Loucy (cell line): Measurements from ENCODE around the gene GOLIM4.

Experiments used
- H2AFZ ChIP-seq: fragments of 200-600 bp; sonication (generic); 2 replicates; pipeline ENCODE4 v1.6.0; 2016; ENCODE audit warnings: antibody characterized with exemption, mild to moderate bottlenecking, low read length, moderate library complexity
- H3F3A ChIP-seq: fragments of 200-600 bp; 2 replicates; pipeline ENCODE4 v1.6.0; 2016; ENCODE audit warnings: antibody characterized with exemption, low read depth, mild to moderate bottlenecking
- H3K27me3 ChIP-seq: fragments of 200-600 bp; sonication (generic); 2 replicates; pipeline ENCODE4 v1.6.1; 2014; ENCODE audit warnings: low read length, mild to moderate bottlenecking; ENCODE audit not compliant: insufficient read depth, poor library complexity, severe bottlenecking
- H3K36me3 ChIP-seq: fragments of 200-600 bp; sonication (generic); 2 replicates; pipeline ENCODE4 v1.6.1; 2016; ENCODE audit warnings: low read length; ENCODE audit not compliant: insufficient read depth
- H3K4me1 ChIP-seq: fragments of 200-600 bp; sonication (generic); 2 replicates; pipeline ENCODE4 v1.5.1; 2014; ENCODE audit warnings: low read length, mild to moderate bottlenecking; ENCODE audit not compliant: insufficient read depth, poor library complexity, severe bottlenecking
- H3K4me2 ChIP-seq: fragments of 200-600 bp; sonication (generic); 2 replicates; pipeline ENCODE4 v1.6.0; 2014; ENCODE audit warnings: antibody characterized with exemption, low read length, low read depth, mild to moderate bottlenecking; ENCODE audit not compliant: poor library complexity, severe bottlenecking
- H3K4me3 ChIP-seq: fragments of 200-600 bp; sonication (generic); 2 replicates; pipeline ENCODE4 v1.5.1; 2014; ENCODE audit warnings: low read length, mild to moderate bottlenecking, mixed read lengths; ENCODE audit not compliant: poor library complexity, severe bottlenecking
- H3K79me2 ChIP-seq: fragments of 200-600 bp; sonication (generic); 2 replicates; pipeline ENCODE4 v1.6.1; 2014; ENCODE audit warnings: low read length; ENCODE audit not compliant: insufficient read depth
- H3K9ac ChIP-seq: fragments of 200-600 bp; sonication (generic); 2 replicates; pipeline ENCODE4 v1.6.0; 2014; ENCODE audit warnings: mild to moderate bottlenecking, low read depth, low read length, moderate library complexity; ENCODE audit not compliant: poor library complexity, severe bottlenecking
- H3K9me2 ChIP-seq: fragments of 200-600 bp; sonication (generic); replicated peaks from 2 replicates; pipeline ENCODE4 v1.6.1; 2016; ENCODE audit warnings: low read depth, low read length, mixed read lengths
- H3K9me3 ChIP-seq: fragments of 200-600 bp; sonication (generic); 2 replicates; pipeline ENCODE4 v1.6.1; 2014; ENCODE audit warnings: mild to moderate bottlenecking, antibody characterized with exemption, low read length, low read depth; ENCODE audit not compliant: insufficient read depth
- H4K20me1 ChIP-seq: fragments of 200-600 bp; sonication (generic); 2 replicates; pipeline ENCODE4 v1.6.0; 2014; ENCODE audit warnings: antibody characterized with exemption, low read length, mild to moderate bottlenecking; ENCODE audit not compliant: insufficient read depth, poor library complexity, severe bottlenecking
- CTCF ChIP-seq: fragments of 200-600 bp; sonication (generic); conservative IDR thresholded peaks from 2 replicates; pipeline ENCODE4 v1.5.1; 2014; ENCODE audit warnings: mild to moderate bottlenecking, antibody characterized with exemption, low read length
- EZH2phosphoT487 ChIP-seq: fragments of 200-600 bp; IDR thresholded peaks from 2 replicates; pipeline ENCODE4 v1.6.1; 2018; ENCODE audit warnings: antibody characterized with exemption, mild to moderate bottlenecking, moderate library complexity, borderline replicate concordance

The GOLIM4 gene

GRCh38 chr3:168080499-168081170, 15.1 kb downstream of the GOLIM4 start:
- Histone ChIP-seq H4K20me1 (peaks cover 2% of the 10 kb centered on the region), H3K27me3 (no peaks in the 10 kb centered on the region), H3K9ac (no peak overlapping the region), H3K9me3 (no peaks in the 10 kb centered on the region), H3K4me1 (peaks cover 6% of the 10 kb centered on the region), H3K9me2 (no peaks in the 10 kb centered on the region), H3K36me3 (no peaks in the 10 kb centered on the region), H3K4me2 (no peak overlapping the region), H2AFZ (no peak overlapping the region), H3K79me2 (peaks cover 47% of the 10 kb centered on the region), H3K4me3 (no peak overlapping the region), H3F3A (no peaks in the 10 kb centered on the region)
- no peak for TF ChIP-seq CTCF
- no peak for TF ChIP-seq EZH2phosphoT487

- TF ChIP-seq EZH2phosphoT487: no peak
- TF ChIP-seq CTCF: no peak
- Histone ChIP-seq H2AFZ (no peak overlapping the region), H3F3A (no peaks in the 10 kb centered on the region), H3K4me2 (no peak overlapping the region), H3K9me2 (no peaks in the 10 kb centered on the region), H3K79me2 (peaks cover 41% of the 10 kb centered on the region), H3K4me3 (no peak overlapping the region), H3K9ac (no peak overlapping the region), H3K9me3 (no peaks in the 10 kb centered on the region), H3K4me1 (no peaks in the 10 kb centered on the region), H3K27me3 (no peaks in the 10 kb centered on the region), H3K36me3 (no peaks in the 10 kb centered on the region), H4K20me1 (no peaks in the 10 kb centered on the region)
Measured at GRCh38 chr3:168080022-168080421, 15.7 kb downstream of the GOLIM4 start.

- Histone ChIP-seq H3K9me3 (no peaks in the 10 kb centered on the region), H3K36me3 (no peaks in the 10 kb centered on the region), H4K20me1 (no peaks in the 10 kb centered on the region), H3K4me1 (no peaks in the 10 kb centered on the region), H3K4me2 (no peak overlapping the region), H3F3A (no peaks in the 10 kb centered on the region), H3K27me3 (no peaks in the 10 kb centered on the region), H3K4me3 (no peak overlapping the region), H3K9ac (no peak overlapping the region), H3K79me2 (peaks cover 23% of the 10 kb centered on the region; the same call in 1 of the 2 replicates), H3K9me2 (no peaks in the 10 kb centered on the region), H2AFZ (no peak overlapping the region)
- TF ChIP-seq EZH2phosphoT487 (no peak), CTCF (no peak)
Measured at GRCh38 chr3:168077091-168077490, 18.6 kb downstream of the GOLIM4 start.
